Measurements from ENCODE around the gene EPC1.

GRCh38 chr10:32237644-32238345 is 109.2 kb downstream of the EPC1 start:
- TF ChIP-seq CTCF (conservative IDR thresholded peaks at IDR 0.05 in 1 of 2, IDR thresholded peaks at IDR 0.05 in 1 of 2; ENCODE audit: low read depth in 1 of 2, low read length in 2 of 2) (no peak), EZH2 (IDR thresholded peaks at IDR 0.05; ENCODE audit: low read length, missing control alignments) (no peak)
